Endothelial cell of umbilical vein (primary cell): ENCODE measurements around the gene CHMP1A. TPM values are rescaled to one million over a fixed set of nuclear protein-coding genes. Genes with fewer than 3 reads are reported as not detected.

Experiments
- BruUV-seq: library from RNA; stranded (reverse); fragments of 400-500 nt; replicated peaks from 2 replicates; lab custom pipeline; 2021; lab: Mats Ljungman, UMichigan
- CTCF ChIA-PET: fragments of 300-600, 350-600 bp; sonication (Branson Sonifier 250); formaldehyde crosslinking; loops from one replicate; lab custom pipeline; 2021; ENCODE audit warnings: antibody characterized with exemption, inconsistent platforms; lab: Charles Lee
- POLR2A ChIA-PET: fragments of 300-600, 350-600 bp; sonication (Branson Sonifier 250); formaldehyde crosslinking; loops from one replicate; lab custom pipeline; 2021; ENCODE audit warnings: antibody characterized with exemption, inconsistent platforms; lab: Charles Lee
- DNase-seq: peaks from one replicate; pipeline ENCODE4 v3.0.0-alpha.2; 2011; ENCODE audit warnings: low read depth, low spot score
- FAIRE-seq: peaks from 2 replicates; lab custom pipeline; 2011; peaks lifted over from hg19 to GRCh38; lab: Jason Lieb, UNC
- H2AFZ ChIP-seq: 2 replicates; pipeline ENCODE4 v1.6.0; 2012; ENCODE audit warnings: low read depth, low read length, control low read depth, inconsistent platforms
- H3K27ac ChIP-seq: 2 replicates; pipeline ENCODE4 v1.5.1; 2011; ENCODE audit warnings: low read depth, mild to moderate bottlenecking, control low read depth, low read length, moderate library complexity; ENCODE audit not compliant: insufficient read depth
- H3K27me3 ChIP-seq, 2 experiments: 2 replicates each; pipeline versions ENCODE4 v1.6.0 to v1.6.1; 2011; ENCODE audit warnings: low read length in 2 of 2, mixed read lengths in 1 of 2; ENCODE audit not compliant: control insufficient read depth in 2 of 2, insufficient read depth in 2 of 2
- H3K36me3 ChIP-seq, 2 experiments: 2 replicates in 1 of 2; 3 replicates in 1 of 2; pipeline ENCODE4 v1.5.1; 2011; ENCODE audit warnings: low read length in 2 of 2, mild to moderate bottlenecking in 1 of 2, moderate library complexity in 1 of 2; ENCODE audit not compliant: control insufficient read depth in 2 of 2, insufficient read depth in 2 of 2; ENCODE audit errors: extremely low read depth in 1 of 2
- H3K4me1 ChIP-seq: 3 replicates; pipeline ENCODE4 v1.5.1; 2011; ENCODE audit warnings: mild to moderate bottlenecking, low read length; ENCODE audit not compliant: control insufficient read depth, insufficient read depth; ENCODE audit errors: extremely low read depth
- H3K4me2 ChIP-seq: 2 replicates; pipeline ENCODE4 v1.6.1; 2011; ENCODE audit warnings: low read length, control low read depth, mixed read lengths; ENCODE audit not compliant: insufficient read depth
- H3K4me3 ChIP-seq, 3 experiments: fragments of 200-600 bp in 1 of 3; sonication (generic), shearing (Covaris generic) in 1 of 3; replicated peaks in 1 of 3; 2 replicates each; pipeline ENCODE4 v1.5.1; 2011 to 2016; ENCODE audit warnings: control low read depth in 3 of 3, low read length in 3 of 3, mild to moderate bottlenecking in 2 of 3, inconsistent platforms in 1 of 3, low read depth in 1 of 3, moderate library complexity in 1 of 3; ENCODE audit not compliant: insufficient read depth in 1 of 3
- H3K79me2 ChIP-seq: 2 replicates; pipeline ENCODE4 v1.6.0; 2012; ENCODE audit warnings: low read length, inconsistent platforms; ENCODE audit not compliant: control insufficient read depth, insufficient read depth
- H3K9ac ChIP-seq: replicated peaks from 2 replicates; pipeline ENCODE3; 2011; ENCODE audit warnings: low read length, control low read depth; ENCODE audit not compliant: insufficient read depth; ENCODE audit errors: extremely low read depth
- H3K9me1 ChIP-seq: replicated peaks from 3 replicates; pipeline ENCODE4 v1.6.0; 2011; ENCODE audit warnings: mild to moderate bottlenecking, low read length; ENCODE audit not compliant: control insufficient read depth, insufficient read depth; ENCODE audit errors: extremely low read depth
- H3K9me3 ChIP-seq: replicated peaks from 2 replicates; pipeline ENCODE4 v1.5.1; 2012; ENCODE audit warnings: low read length, inconsistent platforms; ENCODE audit not compliant: control insufficient read depth, insufficient read depth
- H4K20me1 ChIP-seq: replicated peaks from 2 replicates; pipeline ENCODE3; 2011; ENCODE audit warnings: mild to moderate bottlenecking, low read length; ENCODE audit not compliant: control insufficient read depth, insufficient read depth; ENCODE audit errors: extremely low read depth
- CTCF ChIP-seq, 2 donors: IDR thresholded peaks; 1 replicate in 1 of 2; 2 replicates in 1 of 2; pipeline ENCODE4 v1.5.1; 2011; ENCODE audit warnings: low read length in 2 of 2, mild to moderate bottlenecking in 2 of 2, moderate library complexity in 2 of 2, control low read depth in 1 of 2, inconsistent platforms in 1 of 2, low read depth in 1 of 2; ENCODE audit not compliant: insufficient read depth in 1 of 2; ENCODE audit errors: extremely low read depth in 1 of 2
- GATA2 ChIP-seq: IDR thresholded peaks from 2 replicates; pipeline ENCODE4 v1.7.0; 2011; ENCODE audit warnings: low read depth, mild to moderate bottlenecking, moderate library complexity, mixed read lengths, low read length; ENCODE audit not compliant: insufficient read length, insufficient read depth
- JUN ChIP-seq: IDR thresholded peaks from 2 replicates; pipeline ENCODE4 v1.6.1; 2011; ENCODE audit warnings: borderline replicate concordance, low read depth; ENCODE audit not compliant: insufficient read length, insufficient read depth
- POLR2AphosphoS5 ChIP-seq: IDR thresholded peaks from 2 replicates; pipeline ENCODE4 v1.6.1; 2012; ENCODE audit warnings: low read depth, mild to moderate bottlenecking, control low read depth, low read length, moderate library complexity; ENCODE audit not compliant: insufficient read depth
- dilution Hi-C: fragments of 300-500 bp; cut with MboI; formaldehyde crosslinking; loops from one replicate; pipeline ENCODE4 v1.15.0; 2019; ENCODE audit warnings: low sequenced_read_pairs; ENCODE audit not compliant: extremely low pct_ligation_motif_present
- intact Hi-C: fragments of 100-400 bp; cut with micrococcal nuclease; formaldehyde crosslinking; loops from one replicate; pipeline ENCODE4 v1.10.0; 2022
- polyA plus RNA-seq, 4 experiments: library from polyadenylated mRNA; depleted of rRNA in 3 of 4; stranded (reverse) in 3 of 4; unstranded in 1 of 4; fragments of >200 nt; gene quantifications; 2 replicates each; pipeline versions ENCODE4 v1.2.1 to v1.2.3, GENCODE V29; 2011 to 2012; ENCODE audit warnings: missing spikeins in 1 of 4
- total RNA-seq: library from RNA; stranded (reverse); gene quantifications from 2 replicates; pipeline ENCODE4 v1.2.3, GENCODE V29; 2021

Gene CHMP1A
- total and polyA plus RNA-seq, 2 donors (not counting 3 experiments of a cell fraction or from before 2014, with no cell fraction given) = 83.9 to 101 TPM

GRCh38 chr16:89639385-89639784, 18.1 kb downstream of the CHMP1A start:
- BruUV-seq = no TSS peak
- TF ChIP-seq GATA2 (no peak), CTCF (IDR thresholded peaks at IDR 0.05; ENCODE audit: extremely low read depth in 1 of 2, insufficient read depth in 1 of 2, low read depth in 1 of 2, low read length in 2 of 2) (no peak), JUN (no peak)
- no peaks in the 10 kb centered on the region for H3K9me3 ChIP-seq

GRCh38 chr16:89638455-89638854, 19.1 kb downstream of the CHMP1A start:
- Histone ChIP-seq H2AFZ (no peak overlapping the region), H3K27ac (no peak overlapping the region), H3K9me1 (no peaks in the 10 kb centered on the region), H3K36me3 (no peaks in the 10 kb centered on the region), H3K4me3 (no peak overlapping the region), H3K27me3 (peaks cover 0 to 3% of the 10 kb centered on the region in 2 experiments), H3K4me2 (no peak overlapping the region), H3K9me3 (no peaks in the 10 kb centered on the region), H4K20me1 (no peaks in the 10 kb centered on the region), H3K4me1 (no peaks in the 10 kb centered on the region), H3K9ac (no peak overlapping the region), H3K79me2 (no peaks in the 10 kb centered on the region)
- BruUV-seq = no TSS peak
- intact Hi-C loops = no loop called here
- FAIRE-seq (no peak), DNase-seq (no peak)
- dilution Hi-C loops = no loop called here
- POLR2A ChIA-PET = no interaction called here
- CTCF ChIA-PET = no interaction called here
- no peak for TF ChIP-seq POLR2AphosphoS5

More at GRCh38 chr16:89639385-89639784, 18.1 kb downstream of the CHMP1A start:
- no peaks in the 10 kb centered on the region for H3K9me1 ChIP-seq
- H3K9ac ChIP-seq = no peak overlapping the region
- H3K4me3 ChIP-seq = no peak overlapping the region
- no peak for DNase-seq
- POLR2A ChIA-PET = no interaction called here
- CTCF ChIA-PET = interaction anchor here (4.8 kb wide), 1 partner anchor 24 kb away, joined by 28 read pairs; no protein-coding TSS in a partner anchor
- H3K79me2 ChIP-seq = no peaks in the 10 kb centered on the region
- dilution Hi-C loops (no loop called here), intact Hi-C loops (no loop called here)
- H3K4me2 ChIP-seq = no peak overlapping the region
- no peaks in the 10 kb centered on the region for H4K20me1 ChIP-seq
- H3K36me3 ChIP-seq = no peaks in the 10 kb centered on the region
- no peaks in the 10 kb centered on the region for H3K27me3 ChIP-seq
- H3K4me1 ChIP-seq = no peaks in the 10 kb centered on the region
- H3K27ac ChIP-seq = no peak overlapping the region
- FAIRE-seq = no peak
- no peak overlapping the region for H2AFZ ChIP-seq
